G401 (cell line): ENCODE measurements around the gene PRRX2. TPM values are rescaled to one million over a fixed set of nuclear protein-coding genes. Genes with fewer than 3 reads are reported as not detected.
"Not testable (repeated sequence)": the region's sequence is repeated elsewhere in the genome, so short reads cannot be mapped to it uniquely, and the experiment has no call there.

Experiments used
- DNase-seq: peaks from one replicate; pipeline ENCODE4 v3.0.0-alpha.2; 2015; ENCODE audit warnings: low spot score
- in situ Hi-C: cut with HindIII; loops from 2 replicates; pipeline ENCODE4 v1.10.0; 2016; ENCODE audit warnings: low sequenced_read_pairs, mixed read lengths
- total RNA-seq: library from RNA; depleted of rRNA; stranded (reverse); fragments of >200 nt; shearing (Covaris generic); gene quantifications from 2 replicates; pipeline ENCODE4 v1.2.3, GENCODE V29; 2014

Gene PRRX2
- total RNA-seq, 1 experiment from 2014 or later = not detected

- in situ Hi-C loops = no loop called here
- DNase-seq = no peak
Measured at GRCh38 chr9:129648764-129649115, 16.7 kb upstream of the PRRX2 start.

- in situ Hi-C loops = no loop called here
- DNase-seq = no peak
Measured at GRCh38 chr9:129649726-129650679, 15.4 kb upstream of the PRRX2 start.

GRCh38 chr9:129650680-129651235 lies 14.7 kb upstream of the PRRX2 start:
- DNase-seq = no peak
- in situ Hi-C loops = no loop called here

GRCh38 chr9:129653823-129654553 lies 11.5 kb upstream of the PRRX2 start:
- in situ Hi-C loops = no loop called here
- DNase-seq = no peak

- in situ Hi-C loops = no loop called here
- DNase-seq = no peak
Measured at GRCh38 chr9:129654554-129655040, 10.8 kb upstream of the PRRX2 start.

GRCh38 chr9:129655154-129655553 lies 10.3 kb upstream of the PRRX2 start:
- in situ Hi-C loops = no loop called here

GRCh38 chr9:129655696-129656095 lies 9.8 kb upstream of the PRRX2 start:
- in situ Hi-C loops = no loop called here

More at GRCh38 chr9:129655154-129655553, 10.3 kb upstream of the PRRX2 start:
- DNase-seq = no peak

GRCh38 chr9:129656795-129657390 lies 8.6 kb upstream of the PRRX2 start:
- DNase-seq = no peak
- in situ Hi-C loops = no loop called here

More at GRCh38 chr9:129655696-129656095, 9.8 kb upstream of the PRRX2 start:
- DNase-seq = no peak

- no peak for DNase-seq
- in situ Hi-C loops = no loop called here
Measured at GRCh38 chr9:129661029-129661428, 4.4 kb upstream of the PRRX2 start.

- DNase-seq, in situ Hi-C loops: not testable (repeated sequence)
Measured at GRCh38 chr9:129662239-129662638, 3.2 kb upstream of the PRRX2 start.

GRCh38 chr9:129664746-129665388 lies 580 bp upstream of the PRRX2 start:
- in situ Hi-C loops = no loop called here
- DNase-seq = no peak

- in situ Hi-C loops = no loop called here
- no peak for DNase-seq
Measured at GRCh38 chr9:129665814-129666520, 520 bp downstream of the PRRX2 start.

- in situ Hi-C loops = no loop called here
- DNase-seq = no peak
Measured at GRCh38 chr9:129666575-129666974, 1.1 kb downstream of the PRRX2 start.

- in situ Hi-C loops = no loop called here
- DNase-seq = no peak
Measured at GRCh38 chr9:129667378-129667777, 1.9 kb downstream of the PRRX2 start.

GRCh38 chr9:129667850-129668249 lies 2.4 kb downstream of the PRRX2 start:
- no peak for DNase-seq
- in situ Hi-C loops = no loop called here

- in situ Hi-C loops = no loop called here
- no peak for DNase-seq
Measured at GRCh38 chr9:129669141-129669718, 3.8 kb downstream of the PRRX2 start.

- in situ Hi-C loops = no loop called here
- no peak for DNase-seq
Measured at GRCh38 chr9:129669946-129670345, 4.5 kb downstream of the PRRX2 start.

- in situ Hi-C loops = no loop called here
- no peak for DNase-seq
Measured at GRCh38 chr9:129671065-129671464, 5.6 kb downstream of the PRRX2 start.
